GM21737 (cell line): Measurements from ENCODE around the gene APCDD1L.
"Not testable (repeated sequence)": the region's sequence is repeated elsewhere in the genome, so short reads cannot be mapped to it uniquely, and the experiment has no call there.

Source experiments
- ATAC-seq: cut with Tn5 transposase; IDR thresholded peaks from one replicate; pipeline ENCODE4 v1.9.1; 2021; ENCODE audit warnings: mild to moderate bottlenecking, moderate library complexity; ENCODE audit not compliant: unreplicated experiment

Gene APCDD1L

DNA sequence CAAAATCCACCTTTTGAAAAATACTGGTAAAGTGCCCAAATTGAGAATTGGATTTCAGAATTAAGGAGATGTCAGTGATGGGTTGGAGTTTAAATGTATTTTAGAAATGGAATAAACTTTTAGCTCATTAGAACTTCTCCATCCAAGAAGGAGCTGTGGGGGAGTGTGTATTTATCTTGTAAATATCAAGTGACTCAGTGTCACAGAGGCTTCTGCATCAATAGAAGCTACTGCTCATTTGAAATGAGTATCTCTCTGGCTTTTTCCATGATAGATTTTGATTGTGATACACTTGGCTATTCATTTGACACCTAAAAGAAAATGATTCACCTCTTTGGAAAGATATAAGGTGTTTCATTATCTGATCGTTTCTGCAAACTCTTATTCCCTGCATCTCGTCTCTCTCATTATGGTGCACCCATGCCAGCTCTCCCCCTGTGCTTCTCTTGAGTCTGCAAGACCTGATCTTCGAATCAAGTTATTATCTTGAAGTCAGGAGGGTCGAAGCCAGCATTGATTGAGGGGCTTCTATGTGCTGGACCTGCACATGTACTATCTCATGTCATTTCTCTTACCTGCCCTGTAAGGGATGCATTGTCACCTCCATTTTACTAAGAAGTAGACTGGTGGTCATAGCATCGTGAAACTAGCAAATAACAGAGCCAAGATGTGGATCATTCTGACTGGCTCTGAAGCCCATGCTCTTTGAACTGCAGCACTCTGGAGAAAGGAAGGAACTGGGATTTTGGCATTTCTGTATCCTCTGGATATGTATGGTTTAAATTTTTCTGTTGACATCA is 96.0 kb downstream of the APCDD1L start:
- ATAC-seq, result no peak

GRCh38 chr20:58417438-58417837 is 97.8 kb downstream of the APCDD1L start:
- ATAC-seq, result no peak

DNA sequence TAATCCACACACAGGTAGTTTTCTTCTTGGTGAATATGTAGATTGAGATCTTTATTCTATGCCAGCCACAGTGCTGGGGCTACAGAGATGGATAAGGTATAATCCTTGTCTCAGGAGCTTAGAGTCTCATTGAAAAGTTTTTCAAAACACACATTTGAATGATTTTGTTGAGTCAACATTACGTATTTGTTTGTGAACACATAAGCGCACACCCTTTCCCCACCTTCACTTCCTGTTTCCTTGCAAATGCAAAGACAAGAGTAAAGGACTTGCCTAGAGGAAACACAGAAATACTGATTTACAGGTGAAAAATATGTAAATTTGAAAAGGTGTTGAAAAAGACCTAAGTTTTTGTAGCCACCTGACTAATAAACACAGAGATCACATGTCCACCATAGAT is 98.4 kb downstream of the APCDD1L start:
- ATAC-seq, result no peak

GRCh38 chr20:58416057-58416456 is 99.1 kb downstream of the APCDD1L start:
- ATAC-seq, result no peak

GRCh38 chr20:58414786-58415185 is 100.4 kb downstream of the APCDD1L start:
- ATAC-seq, result not testable (repeated sequence)

- ATAC-seq, result not testable (repeated sequence)
These were observed 101.0 kb downstream of the APCDD1L start for GRCh38 chr20:58414216-58414615.
